Neural cell (in vitro differentiated cells): ENCODE results near the gene GPR89A. TPM values are rescaled to one million over a fixed set of nuclear protein-coding genes. Genes with fewer than 3 reads are reported as not detected.

ENCODE experiments used
- H2AFZ ChIP-seq: fragments of 200-600, 300-800 bp; sonication (generic), shearing (Covaris generic); 2 replicates; pipeline ENCODE4 v1.6.0; 2014; ENCODE audit warnings: low read depth, mild to moderate bottlenecking, antibody characterized with exemption, low read length, moderate library complexity
- H3F3A ChIP-seq: fragments of 200-600 bp; shearing (Covaris generic); 2 replicates; pipeline ENCODE4 v1.6.1; 2016; ENCODE audit warnings: mild to moderate bottlenecking, moderate library complexity, mixed read lengths, antibody characterized with exemption, low read length; ENCODE audit not compliant: insufficient read depth, poor library complexity, severe bottlenecking
- H3K27ac ChIP-seq: fragments of 200-600, 300-800 bp; sonication (generic), shearing (Covaris generic); 2 replicates; pipeline ENCODE4 v1.5.1; 2014; ENCODE audit warnings: mild to moderate bottlenecking, low read length, moderate library complexity
- H3K27me3 ChIP-seq: fragments of 300-800, 200-600 bp; sonication (generic), shearing (Covaris generic); 2 replicates; pipeline ENCODE4 v1.6.0; 2014; ENCODE audit warnings: mild to moderate bottlenecking, low read depth, low read length, moderate library complexity; ENCODE audit not compliant: insufficient read depth
- H3K36me3 ChIP-seq: fragments of 300-800, 200-600 bp; sonication (generic), shearing (Covaris generic); 2 replicates; pipeline ENCODE4 v1.5.1; 2014; ENCODE audit warnings: mild to moderate bottlenecking, antibody characterized with exemption, low read length, moderate library complexity; ENCODE audit not compliant: insufficient read depth
- H3K4me2 ChIP-seq: fragments of 300-800, 200-600 bp; sonication (generic), shearing (Covaris generic); 2 replicates; pipeline ENCODE4 v1.6.0; 2014; ENCODE audit warnings: mild to moderate bottlenecking, low read length
- H3K4me3 ChIP-seq: fragments of 300-800, 200-600 bp; sonication (generic), shearing (Covaris generic); 2 replicates; pipeline ENCODE4 v1.5.1; 2014; ENCODE audit warnings: mild to moderate bottlenecking, low read length, moderate library complexity
- H3K79me2 ChIP-seq: fragments of 200-600 bp; shearing (Covaris generic); replicated peaks from 2 replicates; pipeline ENCODE4 v1.6.0; 2014; ENCODE audit warnings: mild to moderate bottlenecking, low read length, moderate library complexity; ENCODE audit not compliant: insufficient read depth
- H3K9ac ChIP-seq: fragments of 300-800, 200-600 bp; sonication (generic), shearing (Covaris generic); 2 replicates; pipeline ENCODE4 v1.6.1; 2016; ENCODE audit warnings: mild to moderate bottlenecking, low read length, mixed read lengths
- H3K9me2 ChIP-seq: fragments of 200-600 bp; shearing (Covaris generic); 2 replicates; pipeline ENCODE4 v1.6.1; 2016; ENCODE audit warnings: mild to moderate bottlenecking, low read length, mixed read lengths; ENCODE audit not compliant: insufficient read depth
- H3K9me3 ChIP-seq: fragments of 200-600, 300-800 bp; sonication (generic), shearing (Covaris generic); 2 replicates; pipeline ENCODE4 v1.6.1; 2016; ENCODE audit warnings: mild to moderate bottlenecking, mixed run types, low read length, moderate library complexity, mixed read lengths
- H4K20me1 ChIP-seq: fragments of 200-600 bp; shearing (Covaris generic); 2 replicates; pipeline ENCODE4 v1.6.1; 2016; ENCODE audit warnings: mild to moderate bottlenecking, mixed run types; ENCODE audit not compliant: insufficient read depth
- EP300 ChIP-seq: fragments of 450-650 bp; conservative IDR thresholded peaks from 2 replicates; pipeline ENCODE4 v1.6.1; 2014; ENCODE audit warnings: antibody characterized with exemption, mild to moderate bottlenecking, moderate library complexity; ENCODE audit not compliant: poor library complexity, severe bottlenecking
- EZH2 ChIP-seq: fragments of 200-600, 300-800 bp; shearing (Covaris generic), sonication (generic); IDR thresholded peaks from 2 replicates; pipeline ENCODE4 v1.6.1; 2014; ENCODE audit warnings: antibody characterized with exemption, low read length, borderline replicate concordance, mild to moderate bottlenecking; ENCODE audit not compliant: insufficient read depth, poor library complexity, severe bottlenecking
- MXI1 ChIP-seq: fragments of 450-650 bp; conservative IDR thresholded peaks from 2 replicates; pipeline ENCODE4 v1.6.1; 2014; ENCODE audit warnings: antibody characterized with exemption, mild to moderate bottlenecking; ENCODE audit not compliant: poor library complexity, severe bottlenecking
- POLR2AphosphoS5 ChIP-seq: IDR thresholded peaks from 2 replicates; pipeline ENCODE4 v1.6.1; 2012
- RAD21 ChIP-seq: fragments of 450-650 bp; conservative IDR thresholded peaks from 2 replicates; pipeline ENCODE4 v1.6.1; 2014; ENCODE audit warnings: antibody characterized with exemption, mild to moderate bottlenecking, moderate library complexity
- SMC3 ChIP-seq: fragments of 450-650 bp; conservative IDR thresholded peaks from 2 replicates; pipeline ENCODE4 v1.6.1; 2014; ENCODE audit warnings: antibody characterized with exemption, mild to moderate bottlenecking, moderate library complexity; ENCODE audit not compliant: poor library complexity
- TAF1 ChIP-seq: IDR thresholded peaks from 2 replicates; pipeline ENCODE4 v1.6.1; 2012; ENCODE audit warnings: low read depth
- polyA plus RNA-seq: library from polyadenylated mRNA; depleted of rRNA; stranded (reverse); fragments of >200 nt; gene quantifications from 2 replicates; pipeline ENCODE4 v1.2.3, GENCODE V29; 2014
- TF ChIP-seq, protein P1 (sequence below): fragments of 450-650 bp; IDR thresholded peaks from 2 replicates; pipeline ENCODE4 v1.5.1; 2014; ENCODE audit warnings: antibody characterized with exemption, mild to moderate bottlenecking, moderate library complexity; ENCODE audit not compliant: poor library complexity, severe bottlenecking
- TF ChIP-seq, protein P2 (sequence below): IDR thresholded peaks from 2 replicates; pipeline ENCODE4 v1.6.1; 2012; ENCODE audit warnings: borderline replicate concordance

Gene GPR89A
- polyA plus RNA-seq, 1 donor from 2014 or later, result 38.4 TPM

DNA sequence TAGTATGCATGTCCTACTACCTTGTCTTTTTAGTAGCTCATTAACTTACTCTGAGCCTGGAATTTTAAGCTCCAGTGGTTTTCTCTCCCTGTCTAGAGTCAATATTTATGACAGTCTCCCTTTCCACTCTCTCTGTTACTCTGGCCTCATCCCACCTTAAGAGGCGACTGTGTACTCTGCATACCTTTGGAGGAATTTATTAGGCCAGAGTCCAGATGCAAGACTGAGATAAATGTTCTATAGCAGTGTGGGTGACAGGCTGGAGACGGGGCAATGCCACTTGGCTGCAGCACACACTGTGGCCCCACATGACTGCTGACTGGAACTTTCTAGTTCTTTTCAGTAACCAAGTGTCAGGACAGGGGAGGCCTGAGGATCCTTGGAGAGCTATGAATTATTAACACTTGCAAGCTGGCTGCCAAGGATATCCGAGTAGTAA is 103.4 kb downstream of the GPR89A start:
- H3K9me2 ChIP-seq, result no peaks in the 10 kb centered on the region
- TF ChIP-seq POLR2AphosphoS5, result no peak
- TF ChIP-seq MXI1, result no peak
- TF ChIP-seq EZH2, result no peak
- TF ChIP-seq, protein P1, sequence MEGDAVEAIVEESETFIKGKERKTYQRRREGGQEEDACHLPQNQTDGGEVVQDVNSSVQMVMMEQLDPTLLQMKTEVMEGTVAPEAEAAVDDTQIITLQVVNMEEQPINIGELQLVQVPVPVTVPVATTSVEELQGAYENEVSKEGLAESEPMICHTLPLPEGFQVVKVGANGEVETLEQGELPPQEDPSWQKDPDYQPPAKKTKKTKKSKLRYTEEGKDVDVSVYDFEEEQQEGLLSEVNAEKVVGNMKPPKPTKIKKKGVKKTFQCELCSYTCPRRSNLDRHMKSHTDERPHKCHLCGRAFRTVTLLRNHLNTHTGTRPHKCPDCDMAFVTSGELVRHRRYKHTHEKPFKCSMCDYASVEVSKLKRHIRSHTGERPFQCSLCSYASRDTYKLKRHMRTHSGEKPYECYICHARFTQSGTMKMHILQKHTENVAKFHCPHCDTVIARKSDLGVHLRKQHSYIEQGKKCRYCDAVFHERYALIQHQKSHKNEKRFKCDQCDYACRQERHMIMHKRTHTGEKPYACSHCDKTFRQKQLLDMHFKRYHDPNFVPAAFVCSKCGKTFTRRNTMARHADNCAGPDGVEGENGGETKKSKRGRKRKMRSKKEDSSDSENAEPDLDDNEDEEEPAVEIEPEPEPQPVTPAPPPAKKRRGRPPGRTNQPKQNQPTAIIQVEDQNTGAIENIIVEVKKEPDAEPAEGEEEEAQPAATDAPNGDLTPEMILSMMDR, result no peak
- TF ChIP-seq EP300, result no peak
- no peak for TF ChIP-seq TAF1
- H3K27ac ChIP-seq, result no peak overlapping the region
- H3F3A ChIP-seq, result no peaks in the 10 kb centered on the region
- no peaks in the 10 kb centered on the region for H3K27me3 ChIP-seq
- no peaks in the 10 kb centered on the region for H4K20me1 ChIP-seq
- no peak overlapping the region for H3K4me2 ChIP-seq
- H3K36me3 ChIP-seq, result no peaks in the 10 kb centered on the region
- no peaks in the 10 kb centered on the region for H3K79me2 ChIP-seq
- H3K4me3 ChIP-seq, result no peak overlapping the region
- H2AFZ ChIP-seq, result no peak overlapping the region
- no peak overlapping the region for H3K9ac ChIP-seq
- no peaks in the 10 kb centered on the region for H3K9me3 ChIP-seq

DNA sequence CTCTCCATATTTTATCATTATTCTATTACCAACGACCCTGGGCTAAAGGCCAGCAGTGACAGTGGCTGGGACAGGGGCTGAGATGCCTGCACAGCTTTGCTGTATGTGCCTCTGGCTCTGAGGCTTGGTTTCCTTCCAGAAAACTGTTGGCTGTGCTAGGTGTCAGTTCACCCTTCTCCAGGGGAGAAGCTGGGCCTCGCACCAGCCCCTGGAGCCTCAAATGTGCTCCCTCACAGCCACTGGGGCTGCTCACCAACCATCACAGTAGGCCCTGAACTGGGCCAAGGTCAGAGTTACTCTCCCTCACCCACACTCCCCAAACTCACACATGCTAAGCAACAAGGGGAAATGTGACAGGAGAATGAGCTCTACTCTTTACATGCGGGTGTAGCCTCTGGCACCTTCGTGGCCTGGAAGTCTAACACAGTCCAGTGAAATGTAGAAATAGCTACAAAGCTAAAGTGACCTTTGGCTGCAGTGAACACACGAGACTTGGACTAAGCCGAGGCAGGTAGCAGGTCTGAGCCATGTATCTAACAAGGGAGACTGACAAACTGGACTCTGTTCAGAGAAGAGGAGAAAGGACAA is 106.8 kb downstream of the GPR89A start:
- Histone ChIP-seq H3K9ac (no peak overlapping the region), H2AFZ (no peak overlapping the region), H3K9me2 (no peaks in the 10 kb centered on the region), H3K79me2 (no peaks in the 10 kb centered on the region), H3F3A (no peaks in the 10 kb centered on the region), H3K4me2 (no peak overlapping the region), H3K36me3 (no peaks in the 10 kb centered on the region), H3K4me3 (no peak overlapping the region), H4K20me1 (no peaks in the 10 kb centered on the region), H3K9me3 (no peaks in the 10 kb centered on the region), H3K27me3 (no peaks in the 10 kb centered on the region), H3K27ac (no peak overlapping the region)
- TF ChIP-seq MXI1, result no peak
- no peak for TF ChIP-seq EP300
- TF ChIP-seq RAD21, result no peak
- TF ChIP-seq, protein P2, sequence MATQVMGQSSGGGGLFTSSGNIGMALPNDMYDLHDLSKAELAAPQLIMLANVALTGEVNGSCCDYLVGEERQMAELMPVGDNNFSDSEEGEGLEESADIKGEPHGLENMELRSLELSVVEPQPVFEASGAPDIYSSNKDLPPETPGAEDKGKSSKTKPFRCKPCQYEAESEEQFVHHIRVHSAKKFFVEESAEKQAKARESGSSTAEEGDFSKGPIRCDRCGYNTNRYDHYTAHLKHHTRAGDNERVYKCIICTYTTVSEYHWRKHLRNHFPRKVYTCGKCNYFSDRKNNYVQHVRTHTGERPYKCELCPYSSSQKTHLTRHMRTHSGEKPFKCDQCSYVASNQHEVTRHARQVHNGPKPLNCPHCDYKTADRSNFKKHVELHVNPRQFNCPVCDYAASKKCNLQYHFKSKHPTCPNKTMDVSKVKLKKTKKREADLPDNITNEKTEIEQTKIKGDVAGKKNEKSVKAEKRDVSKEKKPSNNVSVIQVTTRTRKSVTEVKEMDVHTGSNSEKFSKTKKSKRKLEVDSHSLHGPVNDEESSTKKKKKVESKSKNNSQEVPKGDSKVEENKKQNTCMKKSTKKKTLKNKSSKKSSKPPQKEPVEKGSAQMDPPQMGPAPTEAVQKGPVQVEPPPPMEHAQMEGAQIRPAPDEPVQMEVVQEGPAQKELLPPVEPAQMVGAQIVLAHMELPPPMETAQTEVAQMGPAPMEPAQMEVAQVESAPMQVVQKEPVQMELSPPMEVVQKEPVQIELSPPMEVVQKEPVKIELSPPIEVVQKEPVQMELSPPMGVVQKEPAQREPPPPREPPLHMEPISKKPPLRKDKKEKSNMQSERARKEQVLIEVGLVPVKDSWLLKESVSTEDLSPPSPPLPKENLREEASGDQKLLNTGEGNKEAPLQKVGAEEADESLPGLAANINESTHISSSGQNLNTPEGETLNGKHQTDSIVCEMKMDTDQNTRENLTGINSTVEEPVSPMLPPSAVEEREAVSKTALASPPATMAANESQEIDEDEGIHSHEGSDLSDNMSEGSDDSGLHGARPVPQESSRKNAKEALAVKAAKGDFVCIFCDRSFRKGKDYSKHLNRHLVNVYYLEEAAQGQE, result no peak
- TF ChIP-seq, protein P1, result no peak
- TF ChIP-seq TAF1, result no peak
- TF ChIP-seq SMC3, result no peak
- TF ChIP-seq POLR2AphosphoS5, result no peak
- no peak for TF ChIP-seq EZH2
